AG04450 (cell line): ENCODE results near the gene CZIB. TPM values are rescaled to one million over a fixed set of nuclear protein-coding genes. Genes with fewer than 3 reads are reported as not detected.

Experiments used
- CTCF ChIA-PET: fragments of 300-600, 350-600 bp; formaldehyde crosslinking; extraction: SDS; loops from one replicate; lab custom pipeline; 2022; ENCODE audit warnings: antibody characterized with exemption, inconsistent platforms; lab: Charles Lee
- POLR2A ChIA-PET: fragments of 350-600 bp; formaldehyde crosslinking; extraction: SDS; loops from one replicate; lab custom pipeline; 2021; ENCODE audit warnings: antibody characterized with exemption, inconsistent platforms; lab: Yijun Ruan, JAX
- DNase-seq: peaks from one replicate; pipeline ENCODE4 v3.0.0-alpha.2; 2011; ENCODE audit warnings: low read depth, low spot score
- H3K27ac ChIP-seq: one replicate; pipeline ENCODE4 v1.5.1; 2012; ENCODE audit warnings: low read depth, low read length, control low read depth
- H3K27me3 ChIP-seq: one replicate; pipeline ENCODE4 v1.6.0; 2012; ENCODE audit warnings: low read length; ENCODE audit not compliant: control insufficient read depth, insufficient read depth
- H3K4me3 ChIP-seq: 2 replicates; pipeline ENCODE4 v1.5.1; 2011; ENCODE audit warnings: mild to moderate bottlenecking, low read depth, low read length, control low read depth
- H3K9me3 ChIP-seq: 2 replicates; pipeline ENCODE4 v1.5.1; 2012; ENCODE audit warnings: low read length; ENCODE audit not compliant: control insufficient read depth, insufficient read depth
- CTCF ChIP-seq: IDR thresholded peaks from 2 replicates; pipeline ENCODE4 v1.5.1; 2011; ENCODE audit warnings: low read depth, low read length, control low read depth, inconsistent platforms
- polyA plus RNA-seq: library from polyadenylated mRNA; depleted of rRNA; stranded (reverse); fragments of >200 nt; gene quantifications from 2 replicates; pipeline ENCODE4 v1.2.3, GENCODE V29; 2011; rRNA removed

The CZIB gene
- polyA plus RNA-seq, 1 experiment = 89.6 TPM

DNA sequence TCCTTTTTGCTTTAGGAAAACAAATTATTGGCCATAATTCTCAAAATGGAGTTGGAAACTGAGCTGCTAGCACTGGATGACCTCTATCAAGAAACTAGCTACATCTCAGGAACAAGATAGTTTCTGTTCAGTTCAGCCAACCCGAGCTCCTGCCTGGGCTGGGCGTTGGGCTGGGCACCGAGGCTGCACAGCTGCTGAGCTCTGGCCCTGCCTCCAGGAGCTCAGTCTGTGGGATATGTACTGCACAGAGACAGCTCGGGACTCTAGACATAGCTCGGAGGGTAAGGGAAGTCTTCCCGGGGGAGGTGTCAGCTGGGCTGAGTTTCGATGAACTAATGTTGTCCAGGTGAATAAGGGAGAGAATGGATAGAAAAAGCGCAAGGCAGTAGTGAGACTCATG lies 53.5 kb downstream of the CZIB start:
- POLR2A ChIA-PET = no interaction called here
- no peaks in the 10 kb centered on the region for H3K9me3 ChIP-seq
- no peak overlapping the region for H3K4me3 ChIP-seq
- H3K27ac ChIP-seq = no peak overlapping the region
- DNase-seq = no peak
- no peaks in the 10 kb centered on the region for H3K27me3 ChIP-seq
- CTCF ChIA-PET = no interaction called here
- TF ChIP-seq CTCF = no peak

- Histone ChIP-seq H3K4me3 (no peak overlapping the region), H3K27me3 (no peaks in the 10 kb centered on the region), H3K27ac (no peak overlapping the region), H3K9me3 (no peaks in the 10 kb centered on the region)
- TF ChIP-seq CTCF = no peak
- POLR2A ChIA-PET = no interaction called here
- CTCF ChIA-PET = no interaction called here
- DNase-seq = no peak
These were observed 54.1 kb downstream of the CZIB start for GRCh38 chr1:53166366-53166765.

DNA sequence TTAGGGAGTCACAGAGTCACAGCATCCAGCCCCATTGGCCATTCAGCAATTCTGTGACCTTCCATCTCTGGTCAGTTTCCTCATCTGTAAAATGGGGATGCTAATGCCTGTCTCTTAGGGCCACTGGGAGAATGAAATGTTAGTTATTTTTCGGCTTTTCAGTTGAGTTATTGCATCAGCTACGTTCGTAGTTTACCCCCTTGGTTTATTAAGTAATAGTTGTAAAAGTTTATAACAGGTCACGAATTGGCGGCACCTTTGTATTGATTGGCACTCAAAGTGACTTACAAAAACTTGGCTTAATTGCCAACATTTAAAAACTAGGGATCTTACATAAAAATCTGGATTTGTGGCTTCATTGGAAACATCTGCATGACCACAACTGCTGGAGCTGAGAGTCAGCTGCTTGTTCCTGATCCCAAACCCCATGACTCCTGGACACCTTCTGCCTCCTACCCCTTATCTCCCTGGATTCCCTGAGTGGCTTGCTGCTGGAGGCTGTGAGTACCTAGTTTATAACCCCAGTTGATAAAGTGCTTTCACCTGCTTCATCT lies 54.9 kb downstream of the CZIB start:
- no peak for TF ChIP-seq CTCF
- POLR2A ChIA-PET = no interaction called here
- no peak overlapping the region for H3K4me3 ChIP-seq
- CTCF ChIA-PET = no interaction called here
- H3K27me3 ChIP-seq = no peaks in the 10 kb centered on the region
- no peak overlapping the region for H3K27ac ChIP-seq
- DNase-seq = no peak
- no peaks in the 10 kb centered on the region for H3K9me3 ChIP-seq

Other genes starting within 250 kb of the CZIB start
- 11.8 and 17.6 TPM in 2 replicates for gene PODN, start 158.4 kb downstream of the CZIB start, polyA plus RNA-seq
- gene SLC1A7, start 78.0 kb downstream of the CZIB start, polyA plus RNA-seq = 0.05 and 0.11 TPM in 2 replicates
- 17.6 and 18.8 TPM in 2 replicates for gene CPT2, start 23.8 kb downstream of the CZIB start, polyA plus RNA-seq
- 20.3 and 37.6 TPM in 2 replicates for gene MAGOH, start 17.9 kb upstream of the CZIB start, polyA plus RNA-seq
- 5.0 and 6.4 TPM in 2 replicates for gene LRP8, start 107.4 kb upstream of the CZIB start, polyA plus RNA-seq
- gene DMRTB1, start 238.8 kb upstream of the CZIB start, polyA plus RNA-seq = not detected in 2 replicates